A549 (cell line): Measurements from ENCODE around the gene SPSB2. TPM values are rescaled to one million over a fixed set of nuclear protein-coding genes. Genes with fewer than 3 reads are reported as not detected.
A peak's percentile ranks its signal among the peaks of the same experiment; 100 is the strongest.

Experiments
- ATAC-seq, 2 experiments: fragments of 200-7000 bp in 1 of 2; fragments of >200 bp in 1 of 2; cut with Nextera tagmentation in 1 of 2; cut with Tn5 transposase in 1 of 2; 3 replicates each; pipeline versions ENCODE4 v1.8.0 to v1.9.1; 2018 to 2020; ENCODE audit warnings: mild to moderate bottlenecking in 1 of 2, moderate library complexity in 1 of 2
- CTCF ChIA-PET: fragments of 300-600 bp; sonication (Branson Sonifier 250); formaldehyde crosslinking; extraction: SDS; loops from one replicate; lab custom pipeline; 2021; ENCODE audit warnings: antibody characterized with exemption, inconsistent platforms; lab: Yijun Ruan, JAX
- POLR2A ChIA-PET: fragments of 350-600 bp; formaldehyde crosslinking; extraction: SDS; loops from one replicate; lab custom pipeline; 2021; ENCODE audit warnings: antibody characterized with exemption, inconsistent platforms; lab: Yijun Ruan, JAX
- DNase-seq, 2 experiments: peaks; one replicate each; pipeline versions ENCODE4 v3.0.0 to v3.0.0-alpha.2; 2011 to 2016; ENCODE audit warnings: low read depth in 1 of 2, low spot score in 1 of 2
- FAIRE-seq: peaks from 2 replicates; lab custom pipeline; 2011; peaks lifted over from hg19 to GRCh38; lab: Jason Lieb, UNC
- H3K27ac ChIP-seq, 2 experiments: fragments of >200 bp; sonication (Bioruptor Twin); formaldehyde crosslinking; 3 replicates each; pipeline ENCODE4 v1.5.1; 2016 to 2017
- H3K4me1 ChIP-seq: fragments of >200 bp; sonication (Bioruptor Twin); formaldehyde crosslinking; 3 replicates; pipeline ENCODE4 v1.6.1; 2016
- H3K4me2 ChIP-seq: fragments of >200 bp; sonication (Bioruptor Twin); formaldehyde crosslinking; 3 replicates; pipeline ENCODE4 v1.6.1; 2016
- H3K4me3 ChIP-seq: fragments of >200 bp; sonication (Bioruptor Twin); formaldehyde crosslinking; 3 replicates; pipeline ENCODE4 v1.5.1; 2016
- H3K9me3 ChIP-seq: fragments of >200 bp; sonication (Bioruptor Twin); formaldehyde crosslinking; 3 replicates; pipeline ENCODE4 v1.6.1; 2016
- CBX8 ChIP-seq: fragments of 200-600 bp; sonication (generic); IDR thresholded peaks from 2 replicates; pipeline ENCODE4 v1.6.1; 2016
- CHD2 ChIP-seq: fragments of 150-350 bp; IDR thresholded peaks from 2 replicates; pipeline ENCODE4 v1.6.1; 2014; ENCODE audit warnings: low read length; ENCODE audit not compliant: partially characterized antibody
- EHF ChIP-seq: fragments of 250-450 bp; sonication (Bioruptor Pico); IDR thresholded peaks from 2 replicates; pipeline ENCODE4 v1.5.0; 2020; ENCODE audit warnings: mild to moderate bottlenecking
- EHMT2 ChIP-seq: fragments of 200-600 bp; sonication (generic); IDR thresholded peaks from 2 replicates; pipeline ENCODE4 v1.6.1; 2016; ENCODE audit warnings: antibody characterized with exemption, low read depth, mild to moderate bottlenecking, moderate library complexity
- FOSL2 ChIP-seq, 2 experiments: fragments of 450-650 bp in 1 of 2; fragments of >200 bp in 1 of 2; sonication (Bioruptor Twin) in 1 of 2; formaldehyde crosslinking; IDR thresholded peaks; 2 replicates each; pipeline versions ENCODE4 v1.5.0 to v1.6.1; 2016 to 2020; ENCODE audit warnings: mild to moderate bottlenecking in 1 of 2, moderate library complexity in 1 of 2
- HDAC2 ChIP-seq: fragments of 200-600 bp; sonication (generic); IDR thresholded peaks from 2 replicates; pipeline ENCODE4 v1.6.1; 2016
- HES2 ChIP-seq: fragments of >200 bp; sonication (Bioruptor Twin); formaldehyde crosslinking; IDR thresholded peaks from 2 replicates; pipeline ENCODE4 v1.6.1; 2016
- HOXB5 ChIP-seq: fragments of 250-450 bp; sonication (Bioruptor Pico); IDR thresholded peaks from 2 replicates; pipeline ENCODE4 v1.5.0; 2020; ENCODE audit warnings: mild to moderate bottlenecking, moderate library complexity
- JUN ChIP-seq, 2 experiments: fragments of >200 bp; sonication (Bioruptor Twin); formaldehyde crosslinking; IDR thresholded peaks; 2 replicates in 1 of 2; 3 replicates in 1 of 2; pipeline ENCODE4 v1.6.1; 2016 to 2017
- MAX ChIP-seq: IDR thresholded peaks from 2 replicates; pipeline ENCODE4 v1.6.1; 2012
- NR3C1 ChIP-seq: fragments of >200 bp; sonication (Bioruptor Twin); formaldehyde crosslinking; IDR thresholded peaks from 3 replicates; pipeline ENCODE4 v1.6.1; 2017
- RAD21 ChIP-seq, 2 experiments: fragments of >200 bp in 1 of 2; sonication (Bioruptor Twin) in 1 of 2; formaldehyde crosslinking in 1 of 2; IDR thresholded peaks in 1 of 2; conservative IDR thresholded peaks in 1 of 2; 2 replicates in 1 of 2; 3 replicates in 1 of 2; pipeline ENCODE4 v1.6.1; 2012 to 2018; ENCODE audit warnings: inconsistent platforms in 1 of 2
- RARB ChIP-seq: fragments of 250-450 bp; sonication (Bioruptor Pico); IDR thresholded peaks from 2 replicates; pipeline ENCODE4 v1.8.0; 2021; ENCODE audit warnings: mild to moderate bottlenecking, moderate library complexity
- RFX5 ChIP-seq: fragments of 450-650 bp; IDR thresholded peaks from 2 replicates; pipeline ENCODE4 v1.7.1; 2014; ENCODE audit warnings: antibody characterized with exemption, mild to moderate bottlenecking, moderate library complexity
- SMC3 ChIP-seq: fragments of >200 bp; sonication (Bioruptor Twin); formaldehyde crosslinking; IDR thresholded peaks from 3 replicates; pipeline ENCODE4 v1.6.1; 2018; ENCODE audit warnings: inconsistent platforms
- ZFP36 ChIP-seq: fragments of 450-650 bp; IDR thresholded peaks from 2 replicates; pipeline ENCODE4 v1.6.1; 2014; ENCODE audit warnings: borderline replicate concordance; ENCODE audit not compliant: partially characterized antibody
- WGBS: methylation state at CpG from one replicate; pipeline ENCODE4 v1.1.6; 2017; ENCODE audit errors: missing lambda C conversion rate; 5-methylcytosine and 5-hydroxymethylcytosine counted together
- polyA plus RNA-seq, 4 experiments: library from polyadenylated mRNA; depleted of rRNA in 3 of 4; stranded (reverse); fragments of >200 nt; fragmentation: RNase III in 1 of 4; extraction: RNeasy Plus Mini Kit Qiagen cat#74134 plus additional on column Dnase treatment in 1 of 4; gene quantifications; 2 replicates in 3 of 4; 3 replicates in 1 of 4; pipeline ENCODE4 v1.2.3, GENCODE V29; 2011 to 2017
- TF ChIP-seq, protein P1 (sequence below): fragments of >200 bp; sonication (Bioruptor Twin); formaldehyde crosslinking; IDR thresholded peaks from 3 replicates; pipeline ENCODE4 v1.6.1; 2016
- TF ChIP-seq, protein P2 (sequence below): fragments of >200 bp; sonication (Bioruptor Twin); formaldehyde crosslinking; IDR thresholded peaks from 3 replicates; pipeline ENCODE4 v1.5.1; 2016

Gene SPSB2
- polyA plus RNA-seq, 2 of the 4 experiments (the other 2 are of a cell fraction): 16.8 to 21.8 TPM

GRCh38 chr12:6826734-6827436, 46.2 kb downstream of the SPSB2 start:
- ATAC-seq (no peak), DNase-seq (no peak)
- Histone ChIP-seq H3K4me2 (peak overlapping the region; percentile 72), H3K4me3 (no peak overlapping the region)
- TF ChIP-seq ZFP36 (no peak), HDAC2 (no peak), EHMT2 (no peak), CHD2 (no peak), NR3C1 (no peak), EHF (CRISPR knock-in tag) (no peak), HOXB5 (no peak)
- TF ChIP-seq, protein P1, sequence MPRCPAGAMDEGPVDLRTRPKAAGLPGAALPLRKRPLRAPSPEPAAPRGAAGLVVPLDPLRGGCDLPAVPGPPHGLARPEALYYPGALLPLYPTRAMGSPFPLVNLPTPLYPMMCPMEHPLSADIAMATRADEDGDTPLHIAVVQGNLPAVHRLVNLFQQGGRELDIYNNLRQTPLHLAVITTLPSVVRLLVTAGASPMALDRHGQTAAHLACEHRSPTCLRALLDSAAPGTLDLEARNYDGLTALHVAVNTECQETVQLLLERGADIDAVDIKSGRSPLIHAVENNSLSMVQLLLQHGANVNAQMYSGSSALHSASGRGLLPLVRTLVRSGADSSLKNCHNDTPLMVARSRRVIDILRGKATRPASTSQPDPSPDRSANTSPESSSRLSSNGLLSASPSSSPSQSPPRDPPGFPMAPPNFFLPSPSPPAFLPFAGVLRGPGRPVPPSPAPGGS: no peak
- TF ChIP-seq, all 56 proteins: peak for 0
- FAIRE-seq: no peak
- no peaks in the 10 kb centered on the region for H3K9me3 ChIP-seq
- CTCF ChIA-PET: interaction anchor here (0.6 to 29.8 kb wide), 29 partner anchors 8 to 264 kb away, joined by 3 to 306 read pairs (median 9); partner anchors contain the start of genes CD4, CDCA3, COPS7A and GNB3
- 81% methylated on average over 22 of the region's 22 CpGs for WGBS
- peaks cover 24% of the 10 kb centered on the region for H3K4me1 ChIP-seq
- H3K27ac ChIP-seq: peak overlapping the region; percentile 87 to 96
- POLR2A ChIA-PET: interaction anchor here (0.6 to 2.6 kb wide), 5 partner anchors 24 to 103 kb away, joined by 3 to 20 read pairs (median 3); partner anchors contain the start of genes CDCA3, COPS7A, MLF2 and PTMS

GRCh38 chr12:6826125-6826733, 46.9 kb downstream of the SPSB2 start:
- POLR2A ChIA-PET: interaction anchor here (1.1 kb wide), 1 partner anchor 61 kb away, joined by 3 read pairs; the partner anchor contains the start of gene PTMS
- DNase-seq (no peak), FAIRE-seq (no peak), ATAC-seq (no peak)
- TF ChIP-seq RARB (CRISPR knock-in tag): no peak
- no peak for TF ChIP-seq RFX5
- no peak for TF ChIP-seq FOSL2 (IDR thresholded peaks at IDR 0.05)
- TF ChIP-seq FOSL2 (CRISPR knock-in tag; IDR thresholded peaks at IDR 0.05): no peak
- TF ChIP-seq NR3C1: no peak
- no peak for TF ChIP-seq MAX
- TF ChIP-seq JUN (IDR thresholded peaks at IDR 0.05): no peak
- no peak for TF ChIP-seq HES2
- no peak for TF ChIP-seq HDAC2
- TF ChIP-seq, protein P2, sequence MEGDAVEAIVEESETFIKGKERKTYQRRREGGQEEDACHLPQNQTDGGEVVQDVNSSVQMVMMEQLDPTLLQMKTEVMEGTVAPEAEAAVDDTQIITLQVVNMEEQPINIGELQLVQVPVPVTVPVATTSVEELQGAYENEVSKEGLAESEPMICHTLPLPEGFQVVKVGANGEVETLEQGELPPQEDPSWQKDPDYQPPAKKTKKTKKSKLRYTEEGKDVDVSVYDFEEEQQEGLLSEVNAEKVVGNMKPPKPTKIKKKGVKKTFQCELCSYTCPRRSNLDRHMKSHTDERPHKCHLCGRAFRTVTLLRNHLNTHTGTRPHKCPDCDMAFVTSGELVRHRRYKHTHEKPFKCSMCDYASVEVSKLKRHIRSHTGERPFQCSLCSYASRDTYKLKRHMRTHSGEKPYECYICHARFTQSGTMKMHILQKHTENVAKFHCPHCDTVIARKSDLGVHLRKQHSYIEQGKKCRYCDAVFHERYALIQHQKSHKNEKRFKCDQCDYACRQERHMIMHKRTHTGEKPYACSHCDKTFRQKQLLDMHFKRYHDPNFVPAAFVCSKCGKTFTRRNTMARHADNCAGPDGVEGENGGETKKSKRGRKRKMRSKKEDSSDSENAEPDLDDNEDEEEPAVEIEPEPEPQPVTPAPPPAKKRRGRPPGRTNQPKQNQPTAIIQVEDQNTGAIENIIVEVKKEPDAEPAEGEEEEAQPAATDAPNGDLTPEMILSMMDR: no peak
- Histone ChIP-seq H3K4me2 (no peak overlapping the region), H3K4me1 (peaks cover 27% of the 10 kb centered on the region), H3K9me3 (no peaks in the 10 kb centered on the region), H3K4me3 (no peak overlapping the region), H3K27ac (no peak overlapping the region)
- CTCF ChIA-PET: interaction anchor here (0.6 to 29.8 kb wide), 44 partner anchors 9 to 388 kb away, joined by 3 to 306 read pairs (median 5); partner anchors contain the start of genes CD4, CDCA3, COPS7A and GNB3
- 65% methylated on average over 17 of the region's 17 CpGs for WGBS

- ChIA-PET CTCF (interaction anchor here (0.5 to 29.8 kb wide), 58 partner anchors 9 to 588 kb away, joined by 3 to 306 read pairs (median 5); partner anchors contain the start of genes CD4, CDCA3, COPS7A and GNB3), POLR2A (interaction anchor here (1.0 to 1.1 kb wide), 2 partner anchors 59 to 72 kb away, joined by 4 to 5 read pairs; partner anchors contain the start of genes MLF2 and PTMS)
- Histone ChIP-seq H3K9me3 (no peaks in the 10 kb centered on the region), H3K4me1 (peaks cover 31% of the 10 kb centered on the region), H3K27ac (peak overlapping the region in 1 of 2 experiments; percentile 39; a peak in 3 of 6 replicates), H3K4me2 (peak overlapping the region; percentile 69), H3K4me3 (no peak overlapping the region)
- peak; percentile 91 to 94 for TF ChIP-seq RAD21 (conservative IDR thresholded peaks at IDR 0.05 in 1 of 2, IDR thresholded peaks at IDR 0.05 in 1 of 2)
- peak; percentile 76 for TF ChIP-seq SMC3
- no peak for TF ChIP-seq CBX8
- TF ChIP-seq, protein P2: peak; percentile 92
- ATAC-seq (peak; percentile 40 to 78), DNase-seq (peak; percentile 87 to 95), FAIRE-seq (no peak)
- WGBS: 18% methylated on average over 18 of the region's 19 CpGs
These were observed 47.5 kb downstream of the SPSB2 start for GRCh38 chr12:6825398-6826124.
